SU-DHL-6 (cell line): ENCODE data around the gene COL24A1.

Experiments used
- H2AFZ ChIP-seq: fragments of 200-600 bp; sonication (generic); 2 replicates; pipeline ENCODE4 v1.6.1; 2014; ENCODE audit warnings: low read depth, mild to moderate bottlenecking, moderate library complexity, mixed read lengths, antibody characterized with exemption, low read length; ENCODE audit not compliant: severe bottlenecking
- H3F3A ChIP-seq: fragments of 200-600 bp; shearing (Covaris generic); 2 replicates; pipeline ENCODE4 v1.6.0; 2016; ENCODE audit warnings: antibody characterized with exemption, mild to moderate bottlenecking; ENCODE audit not compliant: insufficient read depth
- H3K27ac ChIP-seq: fragments of 200-600 bp; sonication (generic); 2 replicates; pipeline ENCODE4 v1.5.1; 2016; ENCODE audit warnings: low read depth, mild to moderate bottlenecking, low read length, moderate library complexity, mixed read lengths
- H3K27me3 ChIP-seq: fragments of 200-600 bp; sonication (generic), shearing (Covaris generic); 2 replicates; pipeline ENCODE4 v1.6.0; 2014; ENCODE audit warnings: mild to moderate bottlenecking, low read length
- H3K36me3 ChIP-seq: fragments of 200-600 bp; sonication (generic); 2 replicates; pipeline ENCODE4 v1.6.1; 2014; ENCODE audit warnings: mild to moderate bottlenecking, low read length, mixed read lengths
- H3K4me2 ChIP-seq: fragments of 300-600, 200-600 bp; shearing (Covaris generic), sonication (generic); 2 replicates; pipeline ENCODE4 v1.6.0; 2014; ENCODE audit warnings: low read length, low read depth, mild to moderate bottlenecking; ENCODE audit not compliant: poor library complexity, severe bottlenecking
- H3K4me3 ChIP-seq: fragments of 200-600 bp; sonication (generic); 2 replicates; pipeline ENCODE4 v1.5.1; 2014; ENCODE audit warnings: antibody characterized with exemption, low read length, mild to moderate bottlenecking, mixed read lengths; ENCODE audit not compliant: insufficient read depth, poor library complexity, severe bottlenecking
- H3K79me2 ChIP-seq: fragments of 200-600 bp; sonication (generic); 2 replicates; pipeline ENCODE4 v1.6.1; 2014; ENCODE audit warnings: mild to moderate bottlenecking, low read length, moderate library complexity; ENCODE audit not compliant: insufficient read depth
- H3K9ac ChIP-seq: fragments of 200-600 bp; sonication (generic); 2 replicates; pipeline ENCODE4 v1.7.0; 2014; ENCODE audit warnings: mild to moderate bottlenecking, low read length
- H3K9me2 ChIP-seq: fragments of 200-600 bp; sonication (generic); replicated peaks from 2 replicates; pipeline ENCODE4 v1.6.1; 2014; ENCODE audit warnings: low read length; ENCODE audit not compliant: insufficient read depth
- H3K9me3 ChIP-seq: fragments of 200-600 bp; sonication (generic); 2 replicates; pipeline ENCODE4 v1.6.1; 2014; ENCODE audit warnings: low read length, mixed read lengths; ENCODE audit not compliant: insufficient read depth
- H4K20me1 ChIP-seq: fragments of 200-600 bp; sonication (generic); 2 replicates; pipeline ENCODE4 v1.6.1; 2014; ENCODE audit warnings: low read depth, mild to moderate bottlenecking, antibody characterized with exemption, low read length, moderate library complexity, mixed read lengths
- EZH2phosphoT487 ChIP-seq: fragments of 200-600 bp; sonication (generic), shearing (Covaris generic); conservative IDR thresholded peaks from 2 replicates; pipeline ENCODE4 v1.6.1; 2018; ENCODE audit warnings: mild to moderate bottlenecking, antibody characterized with exemption, low read length, moderate library complexity, mixed read lengths
- TF ChIP-seq, protein P1 (sequence below): fragments of 200-600 bp; sonication (generic); IDR thresholded peaks from one replicate; pipeline ENCODE4 v1.5.1; 2017; ENCODE audit warnings: antibody characterized with exemption, mild to moderate bottlenecking, low read length, moderate library complexity; ENCODE audit not compliant: insufficient read depth, poor library complexity, severe bottlenecking

COL24A1 gene

DNA sequence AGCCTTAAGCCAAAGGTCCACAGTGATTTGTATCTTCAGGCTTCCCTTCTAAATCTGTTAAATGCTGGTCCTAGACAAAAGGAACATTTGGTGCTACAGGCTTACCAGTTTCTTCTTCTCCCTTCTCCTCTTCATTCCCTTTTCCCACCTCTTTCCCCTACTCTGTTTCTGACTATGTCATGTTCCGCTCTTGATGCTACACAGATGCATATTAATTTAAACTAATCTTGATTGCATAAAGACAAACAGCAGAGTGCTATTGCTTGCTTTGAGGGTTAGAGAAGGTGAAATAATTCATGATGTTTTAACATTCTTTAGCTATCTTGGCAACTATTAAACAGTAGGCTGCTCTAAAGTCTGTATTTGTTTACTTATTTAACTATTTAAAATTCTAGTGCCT is 34.3 kb upstream of the COL24A1 start:
- H2AFZ ChIP-seq, result no peak overlapping the region
- H4K20me1 ChIP-seq, result no peaks in the 10 kb centered on the region
- no peak overlapping the region for H3K4me2 ChIP-seq
- 0 out of 2 replicates have a peak, but pooled peaks cover 3% of the 10 kb centered on the region for H3K9me2 ChIP-seq
- H3K79me2 ChIP-seq, result no peaks in the 10 kb centered on the region
- H3K27me3 ChIP-seq, result no peaks in the 10 kb centered on the region
- H3K36me3 ChIP-seq, result no peaks in the 10 kb centered on the region
- H3K27ac ChIP-seq, result no peak overlapping the region
- no peak overlapping the region for H3K4me3 ChIP-seq
- no peaks in the 10 kb centered on the region for H3K9me3 ChIP-seq
- H3F3A ChIP-seq, result no peaks in the 10 kb centered on the region
- no peak for TF ChIP-seq EZH2phosphoT487
- TF ChIP-seq, protein P1, sequence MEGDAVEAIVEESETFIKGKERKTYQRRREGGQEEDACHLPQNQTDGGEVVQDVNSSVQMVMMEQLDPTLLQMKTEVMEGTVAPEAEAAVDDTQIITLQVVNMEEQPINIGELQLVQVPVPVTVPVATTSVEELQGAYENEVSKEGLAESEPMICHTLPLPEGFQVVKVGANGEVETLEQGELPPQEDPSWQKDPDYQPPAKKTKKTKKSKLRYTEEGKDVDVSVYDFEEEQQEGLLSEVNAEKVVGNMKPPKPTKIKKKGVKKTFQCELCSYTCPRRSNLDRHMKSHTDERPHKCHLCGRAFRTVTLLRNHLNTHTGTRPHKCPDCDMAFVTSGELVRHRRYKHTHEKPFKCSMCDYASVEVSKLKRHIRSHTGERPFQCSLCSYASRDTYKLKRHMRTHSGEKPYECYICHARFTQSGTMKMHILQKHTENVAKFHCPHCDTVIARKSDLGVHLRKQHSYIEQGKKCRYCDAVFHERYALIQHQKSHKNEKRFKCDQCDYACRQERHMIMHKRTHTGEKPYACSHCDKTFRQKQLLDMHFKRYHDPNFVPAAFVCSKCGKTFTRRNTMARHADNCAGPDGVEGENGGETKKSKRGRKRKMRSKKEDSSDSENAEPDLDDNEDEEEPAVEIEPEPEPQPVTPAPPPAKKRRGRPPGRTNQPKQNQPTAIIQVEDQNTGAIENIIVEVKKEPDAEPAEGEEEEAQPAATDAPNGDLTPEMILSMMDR, result no peak
- no peak overlapping the region for H3K9ac ChIP-seq

DNA sequence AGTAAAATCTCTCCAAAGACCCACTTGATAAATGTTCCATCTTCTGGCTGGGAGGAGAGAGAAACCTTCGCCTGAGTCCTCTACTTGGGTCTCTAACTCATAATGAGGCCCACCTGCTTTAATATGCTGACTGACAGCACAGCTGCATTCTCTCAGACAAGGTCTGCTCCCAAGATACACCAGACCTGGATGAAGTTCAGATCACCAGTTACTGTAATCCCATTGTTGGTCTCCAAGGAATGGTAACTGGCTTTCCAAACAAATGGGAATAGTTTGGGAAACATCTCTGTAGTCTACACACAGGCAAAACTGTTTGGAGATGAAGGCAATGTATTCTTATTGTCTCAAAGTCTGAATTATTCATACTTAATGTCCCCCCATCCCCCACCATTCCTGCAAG is 27.9 kb upstream of the COL24A1 start:
- Histone ChIP-seq H3K27me3 (no peaks in the 10 kb centered on the region), H3K79me2 (no peaks in the 10 kb centered on the region), H3K9me3 (no peaks in the 10 kb centered on the region), H3K27ac (no peak overlapping the region), H3F3A (no peaks in the 10 kb centered on the region), H3K4me2 (no peak overlapping the region), H4K20me1 (no peaks in the 10 kb centered on the region), H2AFZ (no peak overlapping the region), H3K9ac (no peak overlapping the region), H3K4me3 (no peak overlapping the region), H3K36me3 (no peaks in the 10 kb centered on the region), H3K9me2 (no peaks in the 10 kb centered on the region)
- TF ChIP-seq EZH2phosphoT487, result no peak
- TF ChIP-seq, protein P1, result no peak

DNA sequence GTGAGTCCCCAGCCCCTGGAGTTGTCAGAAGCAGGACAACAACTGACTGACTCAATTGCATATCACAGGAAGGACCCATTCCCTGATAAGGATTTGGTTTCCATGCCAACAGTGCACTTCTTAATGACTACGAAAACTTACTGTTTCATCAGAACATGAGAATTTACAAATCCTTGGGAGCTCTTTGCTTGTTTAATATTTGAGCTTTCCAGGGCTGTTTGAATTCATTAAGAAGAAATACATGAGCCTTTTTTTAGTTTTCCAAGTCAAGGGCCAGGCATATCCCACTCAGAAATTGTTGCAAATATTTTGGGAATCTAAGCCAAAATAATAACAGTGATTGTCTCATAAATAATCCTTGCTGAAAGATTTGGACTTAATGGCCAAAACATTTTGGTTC is 27.2 kb upstream of the COL24A1 start:
- no peak overlapping the region for H3K9ac ChIP-seq
- H4K20me1 ChIP-seq, result no peaks in the 10 kb centered on the region
- H3K9me3 ChIP-seq, result no peaks in the 10 kb centered on the region
- no peak overlapping the region for H3K4me2 ChIP-seq
- H3K4me3 ChIP-seq, result no peak overlapping the region
- no peaks in the 10 kb centered on the region for H3K27me3 ChIP-seq
- H3K9me2 ChIP-seq, result no peaks in the 10 kb centered on the region
- H3F3A ChIP-seq, result no peaks in the 10 kb centered on the region
- TF ChIP-seq EZH2phosphoT487, result no peak
- TF ChIP-seq, protein P1, result no peak
- no peaks in the 10 kb centered on the region for H3K36me3 ChIP-seq
- no peak overlapping the region for H3K27ac ChIP-seq
- H2AFZ ChIP-seq, result no peak overlapping the region
- H3K79me2 ChIP-seq, result no peaks in the 10 kb centered on the region
